Measurements from ENCODE around the gene P2RX6. TPM values are rescaled to one million over a fixed set of nuclear protein-coding genes. Genes with fewer than 3 reads are reported as not detected.
"Not testable (repeated sequence)": the region's sequence is repeated elsewhere in the genome, so short reads cannot be mapped to it uniquely, and the experiment has no call there.

P2RX6 gene
- polyA plus RNA-seq, 1 of the 3 experiments (the other 2 are of a cell fraction): 7.1 TPM

DNA sequence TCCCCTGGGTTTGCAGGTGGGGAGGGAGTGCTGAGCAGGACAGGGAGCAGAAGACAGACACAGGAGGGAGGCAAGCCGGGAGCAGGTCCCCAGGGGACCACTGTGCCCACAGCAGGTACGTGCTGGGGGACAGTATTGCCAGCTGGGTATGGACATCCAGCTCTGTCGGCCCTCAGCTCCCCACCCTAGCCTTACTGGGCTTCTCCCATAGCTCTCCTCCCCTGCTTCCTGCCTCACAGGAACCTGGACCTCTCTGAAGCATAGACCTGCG lies 40.5 kb downstream of the P2RX6 start (continued):
- TF ChIP-seq, protein P1, sequence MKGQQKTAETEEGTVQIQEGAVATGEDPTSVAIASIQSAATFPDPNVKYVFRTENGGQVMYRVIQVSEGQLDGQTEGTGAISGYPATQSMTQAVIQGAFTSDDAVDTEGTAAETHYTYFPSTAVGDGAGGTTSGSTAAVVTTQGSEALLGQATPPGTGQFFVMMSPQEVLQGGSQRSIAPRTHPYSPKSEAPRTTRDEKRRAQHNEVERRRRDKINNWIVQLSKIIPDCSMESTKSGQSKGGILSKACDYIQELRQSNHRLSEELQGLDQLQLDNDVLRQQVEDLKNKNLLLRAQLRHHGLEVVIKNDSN (IDR thresholded peaks at IDR 0.05; ENCODE audit: borderline replicate concordance, low read depth): no peak
- TF ChIP-seq, protein P2, sequence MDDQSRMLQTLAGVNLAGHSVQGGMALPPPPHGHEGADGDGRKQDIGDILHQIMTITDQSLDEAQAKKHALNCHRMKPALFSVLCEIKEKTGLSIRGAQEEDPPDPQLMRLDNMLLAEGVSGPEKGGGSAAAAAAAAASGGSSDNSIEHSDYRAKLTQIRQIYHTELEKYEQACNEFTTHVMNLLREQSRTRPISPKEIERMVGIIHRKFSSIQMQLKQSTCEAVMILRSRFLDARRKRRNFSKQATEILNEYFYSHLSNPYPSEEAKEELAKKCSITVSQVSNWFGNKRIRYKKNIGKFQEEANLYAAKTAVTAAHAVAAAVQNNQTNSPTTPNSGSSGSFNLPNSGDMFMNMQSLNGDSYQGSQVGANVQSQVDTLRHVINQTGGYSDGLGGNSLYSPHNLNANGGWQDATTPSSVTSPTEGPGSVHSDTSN (IDR thresholded peaks at IDR 0.05): no peak
- no peak for TF ChIP-seq FOXJ3 (CRISPR knock-in tag; IDR thresholded peaks at IDR 0.05)
- TF ChIP-seq MEF2A (IDR thresholded peaks at IDR 0.05; ENCODE audit: borderline replicate concordance, low read depth): no peak
- TF ChIP-seq NFIC (IDR thresholded peaks at IDR 0.05; ENCODE audit: borderline replicate concordance): no peak

DNA sequence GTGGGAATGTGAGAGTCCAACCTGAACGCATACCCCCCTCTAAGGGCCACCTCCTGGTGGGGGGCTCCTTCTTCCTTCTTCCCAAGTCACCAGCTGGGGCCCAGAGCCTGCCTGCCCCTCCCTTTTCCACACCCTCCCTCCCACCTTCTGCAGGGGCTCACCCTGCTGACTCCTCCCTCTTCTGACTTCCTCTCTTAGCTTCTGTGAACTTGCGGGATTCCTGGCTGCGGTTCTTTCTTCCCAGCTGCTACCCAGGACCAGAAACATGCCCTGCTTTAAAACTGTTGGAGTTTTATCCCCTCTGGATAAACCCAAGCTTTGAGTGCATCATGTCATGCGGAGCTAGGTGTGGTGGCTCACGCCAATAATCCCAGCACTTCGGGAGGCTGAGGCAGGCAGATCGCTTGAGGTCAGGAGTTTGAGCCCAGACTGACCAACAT lies 40.9 kb downstream of the P2RX6 start:
- H3K4me1 ChIP-seq (ENCODE audit: control insufficient read depth in 1 of 2, insufficient read depth in 2 of 2, low read depth in 1 of 2, low read length in 1 of 2): no peaks in the 10 kb centered on the region
- H3K9me2 ChIP-seq: no peaks in the 10 kb centered on the region
- H3K4me2 ChIP-seq: no peak overlapping the region
- TF ChIP-seq NFIC (IDR thresholded peaks at IDR 0.05; ENCODE audit: borderline replicate concordance): no peak
- no peak for TF ChIP-seq POLR2AphosphoS5 (IDR thresholded peaks at IDR 0.05; ENCODE audit: low read depth, low read length)
- TF ChIP-seq RCOR1 (IDR thresholded peaks at IDR 0.05; ENCODE audit: low read length): no peak
- no peak for TF ChIP-seq MEF2A (IDR thresholded peaks at IDR 0.05; ENCODE audit: borderline replicate concordance, low read depth)
- no peak for TF ChIP-seq ELF1 (IDR thresholded peaks at IDR 0.05)
- no peak for TF ChIP-seq RAD21 (IDR thresholded peaks at IDR 0.05; ENCODE audit: low read length)
- no peaks in the 10 kb centered on the region for H3F3A ChIP-seq (replicated peaks; ENCODE audit: insufficient read depth)
- no peak overlapping the region for H3K27ac ChIP-seq (ENCODE audit: low read depth in 2 of 2, low read length in 1 of 2)
- H3K36me3 ChIP-seq (replicated peaks in 1 of 2; ENCODE audit: control insufficient read depth in 1 of 2, insufficient read depth in 2 of 2, low read length in 1 of 2): no peaks in the 10 kb centered on the region
- no peaks in the 10 kb centered on the region for H4K20me1 ChIP-seq (ENCODE audit: insufficient read depth)
- H2AFZ ChIP-seq (ENCODE audit: low read depth): no peak overlapping the region
- no peaks in the 10 kb centered on the region for H3K79me2 ChIP-seq (ENCODE audit: insufficient read depth)
- CTCF ChIA-PET: no interaction called here
- 87% methylated on average over 6 of the region's 7 CpGs for WGBS (ENCODE audit: low lambda C conversion rate)
- no peak overlapping the region for H3K4me3 ChIP-seq (ENCODE audit: low read depth in 2 of 2, low read length in 1 of 2)
- H3K27me3 ChIP-seq (ENCODE audit: insufficient read depth): no peaks in the 10 kb centered on the region
- POLR2A ChIA-PET: no interaction called here
- no peaks in the 10 kb centered on the region for H3K9me3 ChIP-seq
- DNase-seq: no peak
- H3K9ac ChIP-seq: no peak overlapping the region

DNA sequence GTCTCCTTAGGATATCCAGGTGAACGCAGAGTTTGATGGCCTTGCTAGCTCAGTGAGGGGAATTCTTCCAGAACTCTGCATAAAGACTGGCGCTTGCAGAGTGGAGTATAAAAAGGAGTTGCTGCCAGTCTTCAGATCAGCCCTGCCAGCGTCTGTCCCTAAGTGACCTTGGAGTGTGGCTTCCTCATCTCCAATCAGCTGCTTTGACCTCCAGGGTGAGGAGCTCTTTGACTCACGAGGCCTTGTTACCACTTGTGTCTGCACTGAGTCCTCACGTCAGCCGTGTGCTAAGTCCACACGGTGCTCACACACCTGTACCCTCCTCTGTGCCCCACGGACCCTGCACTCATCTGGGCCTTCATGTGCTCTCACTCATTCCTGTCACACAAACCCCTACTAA lies 45.4 kb downstream of the P2RX6 start:
- DNase-seq; H3F3A ChIP-seq (replicated peaks; ENCODE audit: insufficient read depth); CTCF ChIA-PET; H3K79me2 ChIP-seq (ENCODE audit: insufficient read depth); H3K9me3 ChIP-seq; H3K4me2 ChIP-seq; H3K27ac ChIP-seq (ENCODE audit: low read depth in 2 of 2, low read length in 1 of 2); H2AFZ ChIP-seq (ENCODE audit: low read depth); H3K4me3 ChIP-seq (ENCODE audit: low read depth in 2 of 2, low read length in 1 of 2); H3K27me3 ChIP-seq (ENCODE audit: insufficient read depth); H3K36me3 ChIP-seq (replicated peaks in 1 of 2; ENCODE audit: control insufficient read depth in 1 of 2, insufficient read depth in 2 of 2, low read length in 1 of 2); POLR2A ChIA-PET; H3K9ac ChIP-seq; H4K20me1 ChIP-seq (ENCODE audit: insufficient read depth); H3K4me1 ChIP-seq (ENCODE audit: control insufficient read depth in 1 of 2, insufficient read depth in 2 of 2, low read depth in 1 of 2, low read length in 1 of 2); H3K9me2 ChIP-seq: not testable (repeated sequence)
- 52% methylated on average over 3 of the region's 8 CpGs for WGBS (ENCODE audit: low lambda C conversion rate)

DNA sequence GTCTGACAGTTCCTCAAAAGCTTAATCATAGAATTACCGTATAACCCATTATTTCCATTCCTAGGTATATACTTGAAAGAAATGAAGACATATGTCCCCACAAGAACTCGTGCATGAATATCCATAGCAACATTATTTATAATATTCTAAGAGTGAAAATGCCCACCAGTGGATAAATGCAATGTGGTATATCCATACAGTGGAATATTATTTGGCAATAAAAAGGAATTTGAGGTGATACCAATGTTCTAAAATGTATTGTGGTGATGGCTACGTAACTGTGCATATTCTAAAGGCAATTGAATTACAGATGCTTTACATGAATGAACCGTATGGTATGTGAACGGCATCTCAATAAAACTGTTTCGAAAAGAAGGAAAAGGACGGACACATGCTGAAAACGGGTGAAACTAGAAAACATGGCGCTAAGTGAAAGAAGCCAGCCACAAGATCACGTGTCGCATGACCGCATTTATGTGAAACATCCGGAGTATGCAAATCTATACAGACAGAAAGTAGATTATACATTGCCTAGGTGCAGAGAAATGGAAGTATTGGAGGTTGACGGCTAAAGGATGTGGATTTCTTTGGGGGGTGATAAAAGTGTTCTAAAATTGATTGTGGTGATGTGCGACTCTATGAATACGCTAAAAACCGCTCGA lies 46.8 kb downstream of the P2RX6 start:
- H3K9ac ChIP-seq; H2AFZ ChIP-seq (ENCODE audit: low read depth); POLR2A ChIA-PET; H3K4me1 ChIP-seq (ENCODE audit: control insufficient read depth in 1 of 2, insufficient read depth in 2 of 2, low read depth in 1 of 2, low read length in 1 of 2); H3K9me2 ChIP-seq; H3K79me2 ChIP-seq (ENCODE audit: insufficient read depth); H3K4me3 ChIP-seq (ENCODE audit: low read depth in 2 of 2, low read length in 1 of 2); CTCF ChIA-PET; H3K36me3 ChIP-seq (replicated peaks in 1 of 2; ENCODE audit: control insufficient read depth in 1 of 2, insufficient read depth in 2 of 2, low read length in 1 of 2); DNase-seq; H3K27ac ChIP-seq (ENCODE audit: low read depth in 2 of 2, low read length in 1 of 2); H3K4me2 ChIP-seq; H4K20me1 ChIP-seq (ENCODE audit: insufficient read depth); H3K9me3 ChIP-seq; H3F3A ChIP-seq (replicated peaks; ENCODE audit: insufficient read depth); H3K27me3 ChIP-seq (ENCODE audit: insufficient read depth): not testable (repeated sequence)
- 72% methylated on average over 15 of the region's 18 CpGs for WGBS (ENCODE audit: low lambda C conversion rate)

DNA sequence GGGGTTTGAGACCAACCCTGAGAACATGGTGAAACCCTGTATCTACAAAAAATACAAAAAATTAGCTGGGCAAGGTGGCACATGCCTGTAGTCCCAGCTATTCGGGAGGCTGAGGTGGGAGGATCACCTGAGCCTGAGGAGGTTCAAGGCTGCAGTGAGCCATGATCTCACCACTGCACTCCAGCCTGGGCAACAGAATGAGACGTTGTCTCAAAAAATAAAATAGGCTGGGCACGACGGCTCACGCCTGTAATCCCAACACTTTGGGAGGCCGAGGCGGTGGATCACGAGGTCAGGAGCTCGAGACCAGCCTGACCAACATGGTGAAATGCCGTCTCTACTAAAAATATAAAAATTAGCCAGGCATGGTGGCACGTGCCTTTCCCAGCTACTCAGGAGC lies 49.5 kb downstream of the P2RX6 start:
- H3K27me3 ChIP-seq (ENCODE audit: insufficient read depth); H3K4me1 ChIP-seq (ENCODE audit: control insufficient read depth in 1 of 2, insufficient read depth in 2 of 2, low read depth in 1 of 2, low read length in 1 of 2); H3K79me2 ChIP-seq (ENCODE audit: insufficient read depth); H4K20me1 ChIP-seq (ENCODE audit: insufficient read depth); H3K27ac ChIP-seq (ENCODE audit: low read depth in 2 of 2, low read length in 1 of 2); POLR2A ChIA-PET; H3K9me3 ChIP-seq; H3F3A ChIP-seq (replicated peaks; ENCODE audit: insufficient read depth); H3K36me3 ChIP-seq (replicated peaks in 1 of 2; ENCODE audit: control insufficient read depth in 1 of 2, insufficient read depth in 2 of 2, low read length in 1 of 2); H3K9me2 ChIP-seq; DNase-seq; H3K4me3 ChIP-seq (ENCODE audit: low read depth in 2 of 2, low read length in 1 of 2); H3K4me2 ChIP-seq; H3K9ac ChIP-seq; H2AFZ ChIP-seq (ENCODE audit: low read depth): not testable (repeated sequence)
- 61% methylated on average over 11 of the region's 11 CpGs for WGBS (ENCODE audit: low lambda C conversion rate)
- CTCF ChIA-PET: interaction anchor here (0.9 to 1.4 kb wide), 2 partner anchors 12 to 39 kb away, joined by 3 to 5 read pairs; no protein-coding TSS in a partner anchor

All from SK-N-SH (cell line).